SK-N-MC (cell line): Measurements from ENCODE around the gene EXOC3.
A peak's percentile ranks its signal among the peaks of the same experiment; 100 is the strongest.
"Not testable (repeated sequence)": the region's sequence is repeated elsewhere in the genome, so short reads cannot be mapped to it uniquely, and the experiment has no call there.

ENCODE experiments used
- DNase-seq: peaks from one replicate; pipeline ENCODE4 v3.0.0-alpha.2; 2011; ENCODE audit warnings: low read depth, low spot score
- H3K27ac ChIP-seq: fragments of 200-600 bp; sonication (generic); 2 replicates; pipeline ENCODE4 v1.5.1; 2016; ENCODE audit warnings: mixed run types
- H3K36me3 ChIP-seq: fragments of 200-600 bp; sonication (generic); 2 replicates; pipeline ENCODE4 v1.6.1; 2017; ENCODE audit warnings: antibody characterized with exemption, low read length, mixed read lengths; ENCODE audit not compliant: insufficient read depth
- H3K4me3 ChIP-seq: fragments of 200-600 bp; sonication (generic); 2 replicates; pipeline ENCODE4 v1.5.1; 2016
- H3K9ac ChIP-seq: fragments of 200-600 bp; sonication (generic); 2 replicates; pipeline ENCODE4 v1.8.0; 2017; ENCODE audit warnings: mixed run types, mixed read lengths; ENCODE audit not compliant: insufficient read length
- H3K9me3 ChIP-seq: fragments of 200-600 bp; sonication (generic); 2 replicates; pipeline ENCODE4 v1.6.1; 2017; ENCODE audit warnings: low read depth, mild to moderate bottlenecking, antibody characterized with exemption, low read length, moderate library complexity, mixed read lengths
- EZH2 ChIP-seq: fragments of 200-600 bp; sonication (generic); IDR thresholded peaks from one replicate; pipeline ENCODE4 v1.6.1; 2017; ENCODE audit warnings: antibody characterized with exemption
- FOXP2 ChIP-seq: optimal IDR thresholded peaks from 2 replicates; pipeline ENCODE3; 2011; ENCODE audit warnings: mild to moderate bottlenecking, moderate library complexity; ENCODE audit not compliant: insufficient read depth; ENCODE audit errors: extremely low read length, control extremely low read depth
- POLR2AphosphoS5 ChIP-seq: IDR thresholded peaks from 2 replicates; pipeline ENCODE4 v1.6.1; 2012; ENCODE audit warnings: mild to moderate bottlenecking, low read depth, low read length, borderline replicate concordance

The EXOC3 gene

DNA sequence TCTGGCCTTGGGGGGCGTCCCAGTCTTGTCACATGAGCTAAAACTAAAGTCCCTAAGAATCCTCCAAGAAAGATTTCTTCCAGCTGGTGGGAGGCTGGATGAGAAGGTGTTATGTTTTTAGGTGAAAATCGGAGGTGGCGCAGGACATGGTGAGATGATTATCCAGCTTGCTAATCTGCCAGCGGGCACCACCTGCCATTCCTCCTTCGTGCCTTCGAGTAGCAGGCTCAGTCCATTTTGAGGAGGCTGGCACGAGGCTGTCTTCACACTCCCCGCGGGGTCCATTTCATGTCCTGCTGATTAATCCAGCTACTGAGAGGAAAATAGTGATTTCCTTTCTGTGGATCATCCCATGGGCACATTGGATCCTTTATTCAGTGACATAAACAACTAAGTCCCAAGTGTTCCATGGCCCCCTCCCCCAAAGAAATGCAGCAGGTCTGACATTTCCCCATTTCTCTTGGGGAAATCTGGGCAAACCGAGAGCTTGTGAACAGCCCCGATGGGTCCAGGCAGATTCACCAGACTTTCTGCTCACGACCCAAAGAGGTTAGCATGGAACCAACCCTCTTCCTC lies 38.2 kb upstream of the EXOC3 start:
- peaks cover 12% of the 10 kb centered on the region; the same call in 1 of the 2 replicates for H3K36me3 ChIP-seq
- H3K9me3 ChIP-seq: no peaks in the 10 kb centered on the region
- H3K9ac ChIP-seq: no peak overlapping the region
- no peak for TF ChIP-seq FOXP2
- no peak for TF ChIP-seq EZH2
- H3K27ac ChIP-seq: no peak overlapping the region
- no peak for DNase-seq
- H3K4me3 ChIP-seq: no peak overlapping the region

DNA sequence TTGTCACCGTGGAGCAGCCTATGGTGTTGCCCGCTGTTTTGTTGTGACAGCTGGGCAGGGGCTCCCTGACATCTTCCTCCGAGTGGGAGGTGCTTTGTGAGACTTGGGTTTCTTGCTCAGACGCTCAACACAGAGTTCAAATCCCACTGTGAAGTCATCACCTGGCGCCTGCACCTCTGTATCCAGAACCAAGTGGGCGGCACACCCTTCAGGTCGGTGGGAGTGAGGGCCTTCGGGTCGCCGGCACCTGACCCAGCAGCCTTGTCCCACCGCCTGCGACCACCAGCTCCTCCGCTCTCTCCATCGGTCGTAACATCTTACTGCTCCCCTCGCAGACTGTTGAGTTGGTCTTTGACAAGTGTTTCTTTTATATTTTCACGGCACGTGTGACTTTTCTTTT lies 37.6 kb upstream of the EXOC3 start:
- Histone ChIP-seq H3K9me3 (no peaks in the 10 kb centered on the region), H3K27ac (no peak overlapping the region), H3K4me3 (no peak overlapping the region), H3K9ac (no peak overlapping the region), H3K36me3 (peaks cover 13% of the 10 kb centered on the region; the same call in 1 of the 2 replicates)
- TF ChIP-seq FOXP2 (no peak), EZH2 (no peak), POLR2AphosphoS5 (no peak)
- no peak for DNase-seq

DNA sequence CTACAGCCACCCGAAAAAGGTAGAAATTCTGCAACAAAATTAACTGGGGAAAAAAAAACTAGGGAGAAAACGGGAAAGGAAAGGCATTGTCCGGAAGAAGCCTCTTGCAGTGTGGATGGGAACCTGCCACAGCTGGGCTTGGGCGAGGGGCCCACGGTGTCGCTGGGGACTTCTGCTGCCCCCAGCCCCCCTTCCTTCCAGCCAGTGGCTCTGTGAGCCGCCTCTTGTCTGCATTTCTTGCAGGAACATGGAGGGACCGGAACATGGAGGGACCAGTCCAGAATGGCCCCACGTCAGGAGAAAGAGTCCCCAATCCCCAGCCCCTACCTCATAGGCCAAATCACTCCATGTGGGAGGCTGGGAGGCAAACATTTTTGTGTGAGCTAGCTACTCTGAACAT lies 36.9 kb upstream of the EXOC3 start:
- Histone ChIP-seq H3K36me3 (peaks cover 16% of the 10 kb centered on the region; the same call in 1 of the 2 replicates), H3K4me3 (no peak overlapping the region), H3K27ac (peak overlapping the region; percentile 46), H3K9me3 (no peaks in the 10 kb centered on the region), H3K9ac (no peak overlapping the region)
- no peak for DNase-seq
- TF ChIP-seq POLR2AphosphoS5 (no peak), EZH2 (no peak), FOXP2 (no peak)

DNA sequence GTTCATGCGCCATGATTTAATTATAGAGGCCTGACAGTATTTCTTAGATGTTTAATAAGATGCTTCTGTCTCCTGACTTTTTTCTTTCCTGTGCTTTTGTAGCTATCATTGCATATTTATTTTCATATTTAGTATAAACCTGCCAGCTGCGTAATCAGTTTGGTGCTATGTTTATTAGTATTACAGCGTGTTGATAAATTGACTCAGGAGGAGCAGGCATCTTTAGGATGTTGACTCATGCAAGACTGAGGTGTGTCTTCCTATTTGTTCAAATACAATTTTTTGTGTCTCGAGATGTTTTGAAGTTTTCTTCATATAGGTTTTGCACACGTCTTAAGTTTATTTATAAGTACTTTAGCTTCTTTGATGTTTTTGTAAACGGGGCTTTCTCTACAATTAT lies 35.9 kb upstream of the EXOC3 start:
- Histone ChIP-seq H3K4me3 (no peak overlapping the region), H3K9ac (no peak overlapping the region), H3K9me3 (no peaks in the 10 kb centered on the region), H3K36me3 (peaks cover 12% of the 10 kb centered on the region; the same call in 1 of the 2 replicates), H3K27ac (peak overlapping the region; percentile 46; the same call in 1 of the 2 replicates)
- TF ChIP-seq FOXP2 (no peak), POLR2AphosphoS5 (no peak), EZH2 (no peak)
- no peak for DNase-seq

DNA sequence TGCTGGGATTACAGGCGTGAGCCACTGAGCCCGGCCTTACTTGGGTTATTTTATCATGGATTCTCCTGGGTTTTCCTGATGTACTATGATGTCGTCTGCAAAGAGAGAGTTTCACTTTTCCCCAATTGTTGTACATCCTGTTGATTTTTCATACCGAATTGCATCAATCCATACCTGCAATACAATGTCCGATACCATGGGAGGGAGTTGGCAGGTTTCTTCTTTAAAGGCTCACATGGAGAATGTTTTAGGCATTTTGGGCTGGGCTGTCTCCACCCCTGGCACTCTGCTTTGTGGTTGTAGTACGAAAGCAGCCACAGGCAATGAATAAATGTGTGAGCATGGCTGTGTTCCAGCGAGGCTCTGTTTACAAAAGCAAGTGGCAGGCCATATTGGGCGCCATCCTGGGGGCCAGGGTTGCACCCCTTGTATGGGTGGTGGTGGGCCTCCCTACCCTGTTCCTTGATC lies 35.1 kb upstream of the EXOC3 start:
- H3K27ac ChIP-seq: 0 out of 2 replicates have a peak overlapping the region, but pooled peaks have one; percentile 19
- H3K9me3 ChIP-seq: no peaks in the 10 kb centered on the region
- H3K4me3 ChIP-seq: no peak overlapping the region
- H3K36me3 ChIP-seq: peaks cover 16% of the 10 kb centered on the region; the same call in 1 of the 2 replicates
- TF ChIP-seq FOXP2: peak; percentile 62
- TF ChIP-seq POLR2AphosphoS5: no peak
- no peak overlapping the region for H3K9ac ChIP-seq
- no peak for DNase-seq

DNA sequence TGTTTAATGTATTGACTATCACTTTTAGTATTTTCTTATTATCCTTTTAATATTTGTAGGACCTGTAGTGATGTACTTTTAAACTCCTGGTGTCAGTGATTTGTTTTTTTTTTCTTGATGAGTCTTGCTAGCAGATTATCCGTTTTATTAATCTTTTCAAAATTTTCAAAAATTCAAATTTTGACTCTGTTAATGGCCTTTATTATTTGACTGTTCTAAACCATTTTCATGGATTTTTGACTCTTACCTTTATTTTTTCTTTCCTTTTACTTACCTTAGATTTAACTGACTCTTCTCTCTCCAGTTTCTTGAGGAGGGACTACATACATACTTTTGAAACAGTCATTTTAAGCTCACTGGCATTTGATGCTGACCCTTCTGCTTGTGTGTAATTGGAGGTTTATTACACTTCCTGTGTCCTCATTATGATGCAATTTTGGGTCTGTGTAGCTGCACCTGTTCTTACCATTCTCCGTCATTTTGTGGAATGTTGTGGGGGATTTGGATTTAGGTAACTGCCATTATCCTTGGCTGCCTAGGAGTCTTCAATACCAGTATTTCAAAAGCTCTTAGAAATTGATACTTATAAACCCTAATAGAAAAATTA lies 32.0 kb upstream of the EXOC3 start:
- Histone ChIP-seq H3K9me3 (no peaks in the 10 kb centered on the region), H3K36me3 (peaks cover 16% of the 10 kb centered on the region; the same call in 1 of the 2 replicates), H3K4me3 (no peak overlapping the region), H3K9ac (no peak overlapping the region), H3K27ac (0 out of 2 replicates have a peak overlapping the region, but pooled peaks have one; percentile 37)
- no peak for TF ChIP-seq EZH2
- no peak for TF ChIP-seq FOXP2
- no peak for TF ChIP-seq POLR2AphosphoS5
- no peak for DNase-seq

DNA sequence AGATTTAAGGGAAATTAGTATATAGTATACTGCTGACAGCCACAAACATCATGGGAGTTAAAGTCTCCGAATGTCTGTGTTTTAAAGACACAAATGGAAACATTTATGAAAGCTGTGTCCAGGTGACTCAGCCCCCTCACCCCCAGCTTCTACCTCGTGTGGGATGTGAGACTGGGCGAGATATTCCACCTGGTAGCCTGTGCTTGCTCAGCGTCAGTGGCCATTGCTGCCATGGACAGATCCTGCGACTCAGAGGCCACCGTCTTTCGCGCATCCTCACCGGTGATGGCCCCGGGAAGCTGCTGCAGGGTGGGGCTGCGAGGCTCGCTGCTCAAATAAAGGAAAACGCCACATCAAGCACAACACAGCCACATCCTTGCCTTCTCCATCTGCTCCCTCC lies 31.2 kb upstream of the EXOC3 start:
- H3K9me3 ChIP-seq: no peaks in the 10 kb centered on the region
- DNase-seq: no peak
- H3K36me3 ChIP-seq: peaks cover 16% of the 10 kb centered on the region; the same call in 1 of the 2 replicates
- peak overlapping the region; percentile 37 for H3K27ac ChIP-seq
- TF ChIP-seq EZH2: no peak
- TF ChIP-seq FOXP2: no peak
- TF ChIP-seq POLR2AphosphoS5: no peak
- no peak overlapping the region for H3K4me3 ChIP-seq
- no peak overlapping the region for H3K9ac ChIP-seq

DNA sequence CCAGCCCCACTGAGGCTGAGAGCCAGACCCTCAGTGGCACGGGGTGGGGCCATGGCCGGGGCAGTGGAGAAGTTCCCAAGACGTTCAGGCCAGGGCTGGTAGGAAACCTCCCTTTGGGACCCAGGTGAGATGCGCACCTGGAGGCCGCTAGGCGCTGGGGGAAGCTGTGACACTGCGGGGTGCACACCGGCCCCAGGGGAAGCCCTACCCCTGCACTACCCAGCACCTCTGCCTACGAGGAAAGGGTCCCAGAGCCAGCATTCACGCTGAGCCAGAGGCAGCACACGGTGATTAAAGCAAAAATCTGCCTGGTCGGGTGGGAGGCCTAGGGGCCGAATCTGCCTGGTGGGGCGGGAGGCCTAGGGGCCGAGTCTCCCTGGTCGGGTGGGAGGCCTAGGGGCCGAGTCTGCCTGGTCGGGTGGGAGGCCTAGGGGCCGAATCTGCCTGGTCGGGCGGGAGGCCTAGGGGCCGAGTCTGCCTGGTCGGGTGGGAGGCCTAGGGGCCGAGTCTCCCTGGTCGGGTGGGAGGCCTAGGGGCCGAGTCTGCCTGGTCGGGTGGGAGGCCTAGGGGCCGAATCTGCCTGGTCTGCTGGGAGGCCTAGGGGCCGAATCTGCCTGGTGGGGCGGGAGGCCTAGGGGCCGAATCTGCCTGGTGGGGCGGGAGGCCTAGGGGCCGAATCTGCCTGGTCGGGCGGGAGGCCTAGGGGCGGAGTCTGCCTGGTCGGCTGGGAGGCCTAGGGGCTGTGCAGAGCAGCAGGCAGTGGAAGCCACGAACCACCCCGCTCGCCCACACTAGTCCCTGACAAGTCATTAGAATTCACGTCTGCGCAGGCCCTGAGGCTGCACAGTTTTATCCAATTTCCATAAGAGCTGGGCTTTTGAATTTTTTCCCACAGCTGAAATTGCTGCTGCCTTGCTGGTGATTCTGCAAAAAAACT lies 27.7 kb upstream of the EXOC3 start:
- peak overlapping the region; percentile 98 for H3K27ac ChIP-seq
- H3K9ac ChIP-seq: peak overlapping the region; percentile 72
- H3K9me3 ChIP-seq: not testable (repeated sequence)
- DNase-seq: peak; percentile 84
- H3K4me3 ChIP-seq: peak overlapping the region; percentile 42
- peaks cover 13% of the 10 kb centered on the region; the same call in 1 of the 2 replicates for H3K36me3 ChIP-seq
